Glomerular visceral epithelial cell (primary cell): ENCODE results near the gene CAMK2B.
A peak's percentile ranks its signal among the peaks of the same experiment; 100 is the strongest.

Experiments
- DNase-seq: peaks from one replicate; pipeline ENCODE4 v3.0.0-alpha.2; 2016; ENCODE audit errors: extremely low spot score

The CAMK2B gene

GRCh38 chr7:44329888-44330287 is 4.5 kb upstream of the CAMK2B start:
- DNase-seq, result no peak

- DNase-seq, result no peak
Measured at GRCh38 chr7:44329081-44329480, 3.7 kb upstream of the CAMK2B start.

GRCh38 chr7:44327981-44328380 is 2.6 kb upstream of the CAMK2B start:
- DNase-seq, result no peak

- DNase-seq, result no peak
Measured at GRCh38 chr7:44326261-44327125, 1.1 kb upstream of the CAMK2B start.

GRCh38 chr7:44325811-44326241 is 432 bp upstream of the CAMK2B start:
- DNase-seq, result no peak

GRCh38 chr7:44324481-44325200 is 753 bp downstream of the CAMK2B start:
- DNase-seq, result no peak

- DNase-seq, result no peak
Measured at GRCh38 chr7:44324204-44324480, 1.3 kb downstream of the CAMK2B start.

GRCh38 chr7:44323381-44324203 is 1.8 kb downstream of the CAMK2B start:
- DNase-seq, result no peak

- peak; percentile 62 for DNase-seq
Measured at GRCh38 chr7:44322631-44323363, 2.6 kb downstream of the CAMK2B start.

- no peak for DNase-seq
Measured at GRCh38 chr7:44321796-44322195, 3.6 kb downstream of the CAMK2B start.

GRCh38 chr7:44320794-44321371 is 4.5 kb downstream of the CAMK2B start:
- DNase-seq, result no peak

GRCh38 chr7:44320141-44320540 is 5.3 kb downstream of the CAMK2B start:
- peak; percentile 28 for DNase-seq

- no peak for DNase-seq
Measured at GRCh38 chr7:44318332-44318731, 7.1 kb downstream of the CAMK2B start.

GRCh38 chr7:44315301-44315903 is 10.0 kb downstream of the CAMK2B start:
- no peak for DNase-seq

- no peak for DNase-seq
Measured at GRCh38 chr7:44313621-44314031, 11.8 kb downstream of the CAMK2B start.

- DNase-seq, result no peak
Measured at GRCh38 chr7:44313016-44313415, 12.4 kb downstream of the CAMK2B start.

- DNase-seq, result no peak
Measured at GRCh38 chr7:44311561-44312495, 13.6 kb downstream of the CAMK2B start.

- DNase-seq, result no peak
Measured at GRCh38 chr7:44310221-44310848, 15.1 kb downstream of the CAMK2B start.
